HepG2 (cell line): ENCODE measurements around the gene INO80B. TPM values are rescaled to one million over a fixed set of nuclear protein-coding genes. Genes with fewer than 3 reads are reported as not detected.

Experiments used
- ATF1 ChIP-seq: IDR thresholded peaks from 2 replicates; pipeline ENCODE4 v1.6.1; 2016; ENCODE audit warnings: mild to moderate bottlenecking, control low read depth
- DMTF1 ChIP-seq: sonication (generic); formaldehyde crosslinking; IDR thresholded peaks from 2 replicates; pipeline ENCODE4 v1.4.0; 2020; ENCODE audit warnings: mild to moderate bottlenecking, missing genetic modification reagents
- FOXK1 ChIP-seq: sonication (generic); formaldehyde crosslinking; IDR thresholded peaks from 2 replicates; pipeline ENCODE4 v1.4.0; 2020; ENCODE audit warnings: low read depth, missing genetic modification reagents, borderline replicate concordance
- KMT2A ChIP-seq: sonication (generic); formaldehyde crosslinking; IDR thresholded peaks from 2 replicates; pipeline ENCODE4 v1.4.0; 2020; ENCODE audit warnings: missing genetic modification reagents
- MED8 ChIP-seq: sonication (generic); formaldehyde crosslinking; IDR thresholded peaks from 2 replicates; pipeline ENCODE4 v1.8.1; 2023; ENCODE audit warnings: mild to moderate bottlenecking, missing genetic modification reagents; ENCODE audit not compliant: insufficient replicate concordance
- MLXIP ChIP-seq: sonication (generic); formaldehyde crosslinking; IDR thresholded peaks from 2 replicates; pipeline ENCODE4 v1.9.0; 2021; ENCODE audit warnings: missing genetic modification reagents, borderline replicate concordance
- PRPF4 ChIP-seq: fragments of 200-400 bp; formaldehyde crosslinking; IDR thresholded peaks from 2 replicates; pipeline ENCODE4 v1.6.1; 2016; ENCODE audit warnings: low read length, low read depth; ENCODE audit not compliant: poor library complexity, severe bottlenecking
- RARG ChIP-seq: sonication (generic); formaldehyde crosslinking; IDR thresholded peaks from 2 replicates; pipeline ENCODE4 v1.4.0; 2020; ENCODE audit warnings: low read depth, mild to moderate bottlenecking, missing genetic modification reagents
- RBAK ChIP-seq: sonication (generic); formaldehyde crosslinking; IDR thresholded peaks from 2 replicates; pipeline ENCODE4 v1.5.1; 2020; ENCODE audit warnings: mild to moderate bottlenecking, missing genetic modification reagents
- RXRA ChIP-seq: sonication (generic); formaldehyde crosslinking; IDR thresholded peaks from 2 replicates; pipeline ENCODE4 v1.5.1; 2020; ENCODE audit warnings: missing genetic modification reagents
- ZNF10 ChIP-seq: sonication (generic); formaldehyde crosslinking; IDR thresholded peaks from 2 replicates; pipeline ENCODE4 v1.4.0; 2020; ENCODE audit warnings: mild to moderate bottlenecking, low read depth, missing genetic modification reagents, borderline replicate concordance
- ZNF207 ChIP-seq: fragments of 450-650 bp; IDR thresholded peaks from 2 replicates; pipeline ENCODE4 v1.6.1; 2016; ENCODE audit warnings: antibody characterized with exemption, borderline replicate concordance
- ZNF331 ChIP-seq: sonication (generic); formaldehyde crosslinking; IDR thresholded peaks from 2 replicates; pipeline ENCODE4 v1.4.0; 2020; ENCODE audit warnings: missing genetic modification reagents
- ZNF598 ChIP-seq: sonication (generic); formaldehyde crosslinking; IDR thresholded peaks from 2 replicates; pipeline ENCODE4 v1.5.1; 2020; ENCODE audit warnings: mild to moderate bottlenecking, missing genetic modification reagents, borderline replicate concordance
- ZSCAN29 ChIP-seq: sonication (generic); formaldehyde crosslinking; conservative IDR thresholded peaks from 2 replicates; pipeline ENCODE4 v1.4.0; 2020; ENCODE audit warnings: mild to moderate bottlenecking, missing genetic modification reagents
- ZSCAN30 ChIP-seq: sonication (generic); formaldehyde crosslinking; IDR thresholded peaks from 2 replicates; pipeline ENCODE4 v1.5.0; 2020; ENCODE audit warnings: mild to moderate bottlenecking, missing genetic modification reagents
- polyA plus RNA-seq, 8 experiments: library from polyadenylated mRNA; depleted of rRNA in 3 of 8; stranded (reverse) in 7 of 8; unstranded in 1 of 8; fragments of >200 nt; fragmentation: Illumina TruSeq in 4 of 8; extraction: Trizol in 4 of 8; gene quantifications; 2 replicates each; pipeline versions ENCODE4 v1.2.1 to v1.2.3, GENCODE V29; 2011 to 2016; ENCODE audit warnings: low read depth in 4 of 8, missing spikeins in 1 of 8, mixed read lengths in 1 of 8; ENCODE audit not compliant: insufficient read depth in 1 of 8
- total RNA-seq, 5 experiments: library from RNA; depleted of rRNA; stranded (reverse); fragments of >200 nt; fragmentation: Illumina TruSeq; extraction: Trizol; gene quantifications; 2 replicates each; pipeline ENCODE4 v1.2.3, GENCODE V29; 2016; ENCODE audit warnings: low read depth in 1 of 5
- TF ChIP-seq, protein P1 (sequence below), 2 experiments: sonication (generic) in 1 of 2; formaldehyde crosslinking in 1 of 2; IDR thresholded peaks; 2 replicates each; pipeline versions ENCODE4 v1.6.1 to v1.9.0; 2014 to 2022; ENCODE audit warnings: antibody characterized with exemption in 1 of 2, borderline replicate concordance in 1 of 2, inconsistent platforms in 1 of 2, low read depth in 1 of 2, missing genetic modification reagents in 1 of 2

INO80B gene
- total and polyA plus RNA-seq, 2 of the 13 experiments (the other 11 are each of a cell fraction or from before 2014, with no cell fraction given): 6.2 to 14.5 TPM

DNA sequence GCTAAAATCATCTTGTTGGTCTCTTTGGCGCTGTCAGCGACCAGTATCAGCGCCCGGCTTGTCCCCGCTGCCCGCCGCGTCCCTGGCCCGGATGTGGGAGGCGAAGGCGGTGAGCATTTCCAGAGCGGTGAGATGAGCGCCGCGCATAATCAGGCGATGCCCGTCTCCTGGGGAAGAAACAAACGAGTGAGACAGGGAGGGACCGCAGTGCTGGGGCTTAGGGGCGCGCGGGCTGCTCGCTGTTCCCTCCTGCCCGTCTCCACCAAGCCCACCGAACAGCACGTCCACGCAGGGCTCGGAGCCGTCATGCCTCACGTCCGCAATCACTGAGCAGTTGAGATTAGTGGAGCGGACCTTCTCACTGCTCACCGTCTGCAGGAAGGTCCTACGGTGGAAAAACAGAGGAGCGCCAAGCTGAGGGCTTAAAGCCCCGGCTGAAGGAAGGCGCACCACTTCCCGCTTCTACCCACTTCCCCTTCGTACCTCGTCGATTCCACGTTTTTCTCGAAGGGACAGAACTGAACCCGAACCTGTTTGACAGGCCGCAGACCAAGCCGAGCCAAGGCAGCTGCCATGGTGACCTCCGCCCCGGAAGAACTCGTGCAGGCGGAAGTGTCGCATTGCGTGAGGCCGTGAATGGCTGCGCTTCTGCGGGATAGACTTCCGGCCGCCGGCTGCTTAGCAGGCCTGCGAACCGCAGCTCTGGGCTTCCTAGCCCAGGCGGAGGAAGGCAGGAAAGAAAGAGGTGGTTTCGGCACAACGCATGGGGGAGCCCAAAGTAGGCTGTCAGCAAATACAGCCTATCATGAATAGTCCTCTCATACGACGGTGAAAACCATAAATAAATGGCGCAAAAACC lies 17.4 kb downstream of the INO80B start, which contains the start of gene MRPL53 (continued):
- TF ChIP-seq, protein P1, sequence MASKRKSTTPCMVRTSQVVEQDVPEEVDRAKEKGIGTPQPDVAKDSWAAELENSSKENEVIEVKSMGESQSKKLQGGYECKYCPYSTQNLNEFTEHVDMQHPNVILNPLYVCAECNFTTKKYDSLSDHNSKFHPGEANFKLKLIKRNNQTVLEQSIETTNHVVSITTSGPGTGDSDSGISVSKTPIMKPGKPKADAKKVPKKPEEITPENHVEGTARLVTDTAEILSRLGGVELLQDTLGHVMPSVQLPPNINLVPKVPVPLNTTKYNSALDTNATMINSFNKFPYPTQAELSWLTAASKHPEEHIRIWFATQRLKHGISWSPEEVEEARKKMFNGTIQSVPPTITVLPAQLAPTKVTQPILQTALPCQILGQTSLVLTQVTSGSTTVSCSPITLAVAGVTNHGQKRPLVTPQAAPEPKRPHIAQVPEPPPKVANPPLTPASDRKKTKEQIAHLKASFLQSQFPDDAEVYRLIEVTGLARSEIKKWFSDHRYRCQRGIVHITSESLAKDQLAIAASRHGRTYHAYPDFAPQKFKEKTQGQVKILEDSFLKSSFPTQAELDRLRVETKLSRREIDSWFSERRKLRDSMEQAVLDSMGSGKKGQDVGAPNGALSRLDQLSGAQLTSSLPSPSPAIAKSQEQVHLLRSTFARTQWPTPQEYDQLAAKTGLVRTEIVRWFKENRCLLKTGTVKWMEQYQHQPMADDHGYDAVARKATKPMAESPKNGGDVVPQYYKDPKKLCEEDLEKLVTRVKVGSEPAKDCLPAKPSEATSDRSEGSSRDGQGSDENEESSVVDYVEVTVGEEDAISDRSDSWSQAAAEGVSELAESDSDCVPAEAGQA (IDR thresholded peaks at IDR 0.05; ENCODE audit: low read depth): peak; percentile 93
- TF ChIP-seq, protein P1 (CRISPR knock-in tag; IDR thresholded peaks at IDR 0.05; ENCODE audit: borderline replicate concordance): no peak
- TF ChIP-seq ZNF598 (CRISPR knock-in tag): peak; percentile 99
- TF ChIP-seq MED8 (CRISPR knock-in tag): peak; percentile 90
- TF ChIP-seq RARG: peak; percentile 96
- no peak for TF ChIP-seq MLXIP
- TF ChIP-seq ATF1 (CRISPR knock-in tag): no peak; the same call in 1 of the 2 replicates
- no peak for TF ChIP-seq DMTF1 (CRISPR knock-in tag)
- TF ChIP-seq ZSCAN29 (CRISPR knock-in tag): peak; percentile 96
- TF ChIP-seq RXRA (CRISPR knock-in tag): peak; percentile 90
- peak; percentile 97 for TF ChIP-seq ZNF331 (CRISPR knock-in tag)
- TF ChIP-seq ZNF10 (CRISPR knock-in tag): peak; percentile 74
- TF ChIP-seq KMT2A (CRISPR knock-in tag): peak; percentile 99
- TF ChIP-seq ZNF207: no peak
- peak; percentile 86; the same call in 1 of the 2 replicates for TF ChIP-seq FOXK1 (CRISPR knock-in tag)
- no peak for TF ChIP-seq PRPF4
- 0 out of 2 replicates have a peak, but pooled peaks have one; percentile 93 for TF ChIP-seq ZSCAN30 (CRISPR knock-in tag)
- TF ChIP-seq RBAK (CRISPR knock-in tag): 0 out of 2 replicates have a peak, but pooled peaks have one; percentile 54
